HG03469 (cell line): ENCODE data around the gene SYNGAP1.

ENCODE experiments used
- ATAC-seq: cut with Tn5 transposase; IDR thresholded peaks from one replicate; pipeline ENCODE4 v1.9.1; 2021; ENCODE audit warnings: mild to moderate bottlenecking, moderate library complexity, moderate number of reproducible peaks; ENCODE audit not compliant: unreplicated experiment

Gene SYNGAP1

DNA sequence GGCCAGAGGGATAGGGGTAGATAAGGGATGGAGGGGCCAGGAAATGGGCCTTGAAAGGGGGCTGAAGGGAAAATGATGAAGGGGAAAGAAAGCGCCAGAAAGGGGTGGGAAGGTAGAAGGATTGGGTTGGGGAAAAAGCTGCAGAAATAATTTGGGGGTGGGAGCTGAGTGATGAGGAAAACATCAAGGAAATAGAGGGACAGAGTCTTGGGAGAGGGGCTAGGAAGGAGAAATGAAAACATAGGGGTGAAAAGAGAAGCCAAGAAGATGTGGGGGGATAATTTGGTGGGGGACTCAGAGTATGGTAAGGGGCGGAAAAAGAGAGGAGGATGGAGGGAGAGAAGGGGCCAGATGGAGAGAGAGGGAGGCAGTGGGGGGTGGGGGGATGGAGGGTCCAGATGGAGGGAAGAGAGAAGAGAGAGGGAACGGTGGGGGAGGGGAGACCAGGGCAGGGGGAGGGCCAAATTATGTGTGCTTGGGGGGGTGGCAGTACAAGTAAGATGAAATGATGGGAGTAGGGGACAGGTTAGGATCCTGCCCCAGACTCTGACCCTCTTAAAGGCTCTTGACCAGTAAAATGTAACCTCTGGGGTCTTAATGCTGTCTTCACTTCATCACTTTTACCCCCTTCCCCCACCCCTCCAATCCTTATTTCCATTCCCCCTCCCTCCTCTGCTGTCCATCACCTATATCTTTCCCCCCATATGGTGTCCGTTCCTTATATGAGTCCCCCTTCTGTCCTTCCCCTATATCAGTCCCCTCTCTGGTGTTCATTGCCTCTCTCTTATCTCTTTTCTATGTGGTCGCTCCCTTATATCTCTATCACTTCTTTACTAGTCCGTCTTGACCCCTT is 852 bp downstream of the SYNGAP1 start:
- ATAC-seq = no peak

DNA sequence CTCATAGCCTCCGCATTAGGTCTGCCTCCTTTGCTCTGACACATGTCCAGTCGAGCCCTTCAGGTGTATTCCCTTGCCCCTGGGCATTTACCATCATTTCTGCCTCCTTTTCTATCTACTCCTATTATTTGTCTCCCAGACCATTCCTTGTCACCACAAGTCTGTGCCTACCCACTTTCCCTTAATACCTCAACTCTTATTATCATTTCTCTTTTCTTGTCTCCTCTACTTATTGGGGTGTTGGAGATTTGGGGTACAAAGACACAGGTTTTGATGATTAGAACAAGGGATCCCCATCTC is 1.4 kb downstream of the SYNGAP1 start:
- ATAC-seq = no peak

DNA sequence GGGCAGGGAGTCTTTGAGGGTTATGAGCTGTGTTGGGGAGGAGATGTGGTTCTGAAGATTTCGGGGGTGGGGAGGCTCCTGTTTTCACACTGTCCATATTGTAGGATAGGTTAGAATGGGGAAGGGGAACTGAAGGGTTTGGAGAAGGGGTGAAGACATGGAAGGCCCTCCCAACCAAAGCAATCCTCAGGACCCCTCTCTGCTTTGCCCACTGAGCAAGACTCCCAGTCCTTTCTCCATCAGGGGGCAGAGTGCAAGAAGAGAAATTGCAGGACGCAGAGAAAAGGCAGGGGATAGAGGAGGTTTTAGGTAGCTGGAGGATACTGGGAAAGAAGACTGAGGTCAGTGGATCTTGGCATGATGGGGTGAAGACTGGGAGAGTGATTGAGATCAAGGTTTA is 3.9 kb downstream of the SYNGAP1 start:
- ATAC-seq = no peak

DNA sequence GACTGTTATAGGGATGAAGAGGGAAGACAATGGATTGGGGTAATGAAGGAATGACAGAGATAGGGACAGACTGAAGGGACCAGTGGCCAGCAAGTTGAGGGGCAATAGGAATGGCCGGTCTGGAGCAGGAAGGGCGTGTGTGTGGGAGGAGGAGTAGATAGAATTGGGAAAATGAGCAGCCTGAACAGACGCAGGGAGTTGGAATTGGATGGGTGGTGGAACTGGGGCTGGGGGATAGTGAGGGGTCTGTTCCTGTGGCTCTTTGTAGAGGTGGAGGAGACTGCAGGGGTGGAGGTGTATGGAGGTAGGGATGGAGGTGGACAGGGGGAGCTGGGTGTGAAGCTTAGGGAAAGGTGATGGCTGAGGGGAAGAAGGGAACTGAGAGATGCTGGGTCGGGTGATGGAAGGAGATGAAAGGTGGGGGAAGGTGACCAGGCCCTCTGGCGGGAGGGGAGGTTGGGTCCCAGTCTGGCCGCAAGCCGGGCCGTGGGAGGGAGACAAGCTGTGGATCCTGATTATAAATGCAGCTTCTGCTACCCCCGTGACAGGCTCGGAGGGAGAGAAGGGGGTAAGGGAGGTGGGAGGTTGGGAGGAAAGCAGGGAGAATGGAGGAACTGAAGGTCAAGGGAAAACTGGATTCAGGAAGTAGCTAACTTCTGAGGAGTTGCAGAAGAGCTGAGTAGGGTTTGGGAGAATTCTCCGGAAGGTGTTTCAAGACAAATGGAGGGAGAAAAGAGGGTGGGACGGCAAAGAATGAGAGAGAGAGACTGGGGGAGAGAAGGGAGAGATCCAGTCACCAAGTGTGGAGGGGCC is 5.2 kb downstream of the SYNGAP1 start:
- no peak for ATAC-seq

DNA sequence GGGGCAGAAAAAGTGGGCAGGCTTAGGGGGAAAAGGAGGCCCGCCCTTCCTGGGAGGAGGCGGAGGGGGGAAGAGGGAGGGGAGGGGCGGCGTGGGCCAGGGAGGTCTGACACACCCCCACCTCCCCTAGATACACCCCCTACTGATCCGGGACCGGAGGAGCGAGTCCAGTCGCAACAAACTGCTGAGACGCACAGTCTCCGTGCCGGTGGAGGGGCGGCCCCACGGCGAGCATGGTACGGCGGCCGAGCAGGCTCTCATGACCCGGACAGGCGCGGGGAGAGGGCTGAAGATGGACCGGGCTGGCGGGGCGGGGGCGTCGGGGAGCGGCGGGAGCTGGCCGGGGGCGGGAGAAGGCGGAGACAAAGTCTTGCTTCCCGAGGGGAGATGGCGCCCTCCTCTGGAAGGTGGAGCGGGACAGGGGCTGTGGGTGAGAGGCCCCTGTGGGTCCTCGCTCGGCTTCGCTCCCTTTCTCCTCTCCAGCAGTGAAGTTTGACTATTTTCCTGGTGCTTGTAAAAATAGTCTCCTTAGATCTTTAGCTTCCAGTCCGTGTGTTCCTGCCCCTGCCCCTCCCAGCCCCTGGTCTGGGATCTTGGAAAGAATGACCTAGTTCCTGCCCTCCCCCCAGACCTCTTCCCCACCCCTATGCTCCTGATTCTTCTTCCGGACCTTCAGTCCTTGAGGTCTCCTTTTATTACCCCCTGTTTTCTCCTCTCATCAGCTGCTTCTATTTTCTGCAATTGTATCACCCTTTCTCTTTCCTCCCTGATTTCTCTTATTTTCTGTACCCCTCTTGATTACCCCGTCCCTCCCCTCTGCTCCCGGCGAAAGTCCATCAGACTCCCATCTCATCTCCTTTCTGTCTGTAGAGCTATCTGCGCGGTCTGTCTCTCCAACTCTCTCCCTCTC is 6.1 kb downstream of the SYNGAP1 start:
- ATAC-seq = no peak

DNA sequence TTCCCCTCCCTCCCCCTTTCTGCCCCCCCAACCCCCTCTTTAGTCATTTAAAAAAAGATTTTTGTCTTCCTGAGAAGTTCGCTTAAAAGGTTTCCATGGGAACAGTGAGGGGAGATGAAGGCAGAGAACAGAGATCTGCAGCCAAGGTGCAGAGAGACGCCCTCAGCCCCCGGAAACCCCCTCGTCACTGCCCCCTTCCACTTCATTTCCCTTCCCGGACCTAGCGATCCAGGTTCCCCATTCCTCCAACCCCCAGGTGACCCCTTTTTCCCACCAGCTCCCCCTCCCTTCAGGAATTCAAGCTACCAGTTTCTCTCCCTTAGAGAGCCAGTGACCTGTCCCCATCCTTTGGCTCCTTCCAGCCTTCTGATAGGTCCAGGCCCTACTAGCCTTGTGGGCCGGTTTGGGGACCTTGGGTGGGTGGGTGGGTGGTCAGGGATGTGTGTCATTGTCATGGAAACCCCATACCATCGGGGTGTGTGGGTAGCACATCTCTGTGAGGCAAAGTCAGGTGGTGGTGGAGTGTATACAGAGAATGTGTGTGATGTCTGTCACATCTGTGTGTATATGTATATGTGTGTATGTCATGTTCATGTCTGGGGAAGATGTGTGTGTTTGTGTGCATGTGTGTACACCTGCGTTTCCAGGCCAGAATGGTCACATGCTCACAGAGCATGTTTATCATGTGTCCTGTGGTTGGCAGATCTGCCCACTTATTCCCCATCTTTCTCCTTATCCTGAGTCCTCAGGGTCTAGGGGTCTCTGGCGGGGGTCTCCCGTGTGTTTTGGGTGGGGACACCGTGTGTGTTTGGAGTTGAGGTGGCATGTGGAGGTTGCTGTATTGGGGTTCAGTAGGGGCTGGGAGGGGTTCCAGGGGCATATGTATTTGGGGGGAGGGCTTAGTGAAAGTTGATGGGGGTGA is 7.0 kb downstream of the SYNGAP1 start:
- ATAC-seq = no peak

DNA sequence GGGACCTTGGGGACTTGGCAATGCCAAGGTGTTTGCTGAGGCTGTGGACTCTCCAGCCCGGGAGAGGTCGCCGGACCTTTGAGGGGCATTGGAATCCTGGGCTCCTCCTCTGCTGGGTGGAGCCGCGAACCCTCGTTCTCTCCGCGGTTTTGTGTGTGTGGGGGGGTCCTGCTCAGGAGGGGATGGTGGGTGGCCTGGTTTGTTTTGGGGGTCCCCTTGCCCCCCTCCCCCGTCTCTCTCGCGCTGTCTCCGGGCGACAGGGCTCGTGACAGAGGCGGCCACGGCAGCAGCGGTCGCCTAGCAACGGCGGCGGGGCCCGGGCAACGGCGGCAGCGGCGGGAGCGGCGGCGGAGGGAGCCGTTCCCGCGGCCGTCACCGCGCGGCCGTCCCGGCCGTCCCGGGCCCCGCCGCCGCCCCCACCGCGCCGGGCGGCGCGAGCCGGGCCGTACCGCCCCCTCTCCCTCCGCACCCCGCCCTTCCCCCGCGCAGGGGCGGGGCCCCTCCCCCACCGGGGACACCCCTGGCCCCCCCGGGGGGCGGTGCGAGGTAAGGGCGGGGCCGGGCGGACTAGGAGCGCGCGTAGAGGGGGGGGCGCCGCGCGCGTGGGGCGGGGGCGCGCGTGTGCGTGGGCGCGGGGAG is 7.8 kb downstream of the SYNGAP1 start:
- no peak for ATAC-seq

DNA sequence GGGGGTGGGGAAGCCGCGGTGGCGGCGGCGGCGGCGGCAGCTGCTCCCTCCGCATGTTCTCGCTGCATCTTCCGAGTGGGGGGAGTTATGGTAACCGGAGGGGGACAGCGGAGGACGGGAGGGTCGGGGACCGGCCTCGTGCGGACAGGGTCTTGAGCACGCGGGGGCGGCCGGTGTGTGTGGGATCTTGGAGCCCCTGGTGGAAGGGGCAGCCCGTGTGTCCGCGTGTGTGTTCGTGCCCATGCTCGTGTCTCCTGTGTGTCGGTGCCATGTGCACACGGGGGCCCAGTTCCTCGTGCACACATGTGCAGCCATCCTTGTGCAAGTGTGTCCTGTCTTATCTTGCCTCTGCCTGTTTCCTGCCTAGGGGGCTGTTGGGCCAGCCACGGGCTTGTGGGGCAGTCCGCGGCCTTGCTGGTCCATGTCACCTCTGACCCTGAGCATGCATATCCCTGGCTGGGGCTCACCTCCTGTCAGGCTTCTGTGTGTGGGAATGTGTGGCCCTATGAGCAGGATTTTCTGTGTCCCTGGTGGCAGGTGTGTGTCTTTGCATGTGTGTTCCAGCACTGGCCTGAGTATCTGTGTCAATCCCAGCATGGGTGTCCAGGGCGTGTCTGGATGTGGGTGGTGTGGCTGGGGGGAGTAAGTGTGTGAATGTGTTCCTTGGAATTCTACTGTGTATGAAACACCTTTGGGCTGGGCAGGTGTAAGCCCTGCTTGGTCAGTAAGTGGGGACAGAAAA is 8.5 kb downstream of the SYNGAP1 start:
- ATAC-seq = no peak

DNA sequence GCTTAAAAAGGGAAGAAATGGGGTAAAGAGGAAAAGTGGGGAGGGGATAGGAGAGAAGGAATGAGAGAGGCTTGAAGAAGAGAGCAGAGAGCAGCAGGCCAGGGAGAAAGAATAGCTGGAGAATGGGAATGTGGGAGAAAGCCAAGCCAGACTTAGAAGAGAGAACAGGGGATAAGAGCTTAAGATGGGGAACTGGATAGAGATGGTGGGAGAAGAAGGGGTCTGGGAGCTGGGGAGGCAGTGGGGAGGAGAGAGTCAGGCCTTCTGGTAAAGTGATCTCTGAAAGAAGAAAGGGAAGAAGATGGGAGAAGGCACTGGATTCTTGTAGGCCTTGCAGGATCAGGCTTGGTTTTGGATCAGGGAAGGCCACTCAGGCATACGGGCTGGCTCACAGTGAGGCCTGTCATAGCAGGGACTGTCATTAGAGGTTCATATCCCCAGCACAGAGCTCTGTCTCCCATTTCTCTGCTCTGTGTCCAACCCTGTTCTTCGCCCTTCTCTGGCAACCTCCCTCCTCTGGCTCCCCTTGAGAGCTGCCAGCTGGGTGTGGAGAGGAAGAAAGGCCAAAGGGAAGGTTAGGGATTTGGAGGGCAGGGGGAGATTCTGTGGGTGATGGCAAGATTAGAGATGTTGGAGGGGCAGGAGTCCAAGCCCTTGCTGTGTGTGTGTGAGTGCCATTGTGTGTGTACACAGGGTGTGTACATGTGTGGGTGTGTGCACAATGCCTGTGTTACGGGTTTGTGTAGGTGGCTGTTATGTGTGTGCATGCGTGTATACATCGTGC is 9.3 kb downstream of the SYNGAP1 start:
- ATAC-seq = no peak

DNA sequence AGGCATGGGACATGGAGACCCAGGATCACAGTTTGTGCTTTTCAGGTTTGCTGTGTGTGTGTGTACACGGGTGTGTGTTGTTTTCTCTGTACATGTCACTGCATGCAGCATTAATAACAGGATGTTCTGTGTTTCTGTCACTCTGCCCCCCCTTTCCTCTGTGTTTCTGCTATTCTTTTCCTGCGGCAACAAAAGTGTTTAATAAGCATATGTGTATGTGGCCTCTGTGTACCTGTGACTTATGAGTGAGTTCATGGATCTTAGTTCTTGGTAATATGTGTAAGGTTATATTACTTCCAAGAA is 9.8 kb downstream of the SYNGAP1 start:
- ATAC-seq = no peak

DNA sequence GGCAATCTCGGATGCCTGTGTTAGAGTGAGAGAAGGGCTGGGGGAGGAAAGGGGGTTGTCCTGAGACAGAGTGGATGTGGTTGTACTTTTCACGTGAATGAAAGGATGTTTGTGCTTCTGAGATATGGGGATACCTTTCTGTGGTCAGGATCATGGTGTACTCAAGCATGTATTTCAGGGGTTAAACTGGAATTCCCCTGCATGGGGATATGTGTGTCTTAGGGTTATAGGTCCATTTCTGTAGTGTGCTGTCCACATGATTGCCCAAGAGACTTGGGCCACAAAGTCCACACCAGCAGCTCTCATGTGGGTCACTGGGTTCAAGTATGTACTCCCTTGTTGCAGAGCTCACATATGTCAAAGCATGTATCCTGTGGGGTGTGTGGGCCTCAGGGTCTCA is 10.5 kb downstream of the SYNGAP1 start:
- ATAC-seq = no peak

DNA sequence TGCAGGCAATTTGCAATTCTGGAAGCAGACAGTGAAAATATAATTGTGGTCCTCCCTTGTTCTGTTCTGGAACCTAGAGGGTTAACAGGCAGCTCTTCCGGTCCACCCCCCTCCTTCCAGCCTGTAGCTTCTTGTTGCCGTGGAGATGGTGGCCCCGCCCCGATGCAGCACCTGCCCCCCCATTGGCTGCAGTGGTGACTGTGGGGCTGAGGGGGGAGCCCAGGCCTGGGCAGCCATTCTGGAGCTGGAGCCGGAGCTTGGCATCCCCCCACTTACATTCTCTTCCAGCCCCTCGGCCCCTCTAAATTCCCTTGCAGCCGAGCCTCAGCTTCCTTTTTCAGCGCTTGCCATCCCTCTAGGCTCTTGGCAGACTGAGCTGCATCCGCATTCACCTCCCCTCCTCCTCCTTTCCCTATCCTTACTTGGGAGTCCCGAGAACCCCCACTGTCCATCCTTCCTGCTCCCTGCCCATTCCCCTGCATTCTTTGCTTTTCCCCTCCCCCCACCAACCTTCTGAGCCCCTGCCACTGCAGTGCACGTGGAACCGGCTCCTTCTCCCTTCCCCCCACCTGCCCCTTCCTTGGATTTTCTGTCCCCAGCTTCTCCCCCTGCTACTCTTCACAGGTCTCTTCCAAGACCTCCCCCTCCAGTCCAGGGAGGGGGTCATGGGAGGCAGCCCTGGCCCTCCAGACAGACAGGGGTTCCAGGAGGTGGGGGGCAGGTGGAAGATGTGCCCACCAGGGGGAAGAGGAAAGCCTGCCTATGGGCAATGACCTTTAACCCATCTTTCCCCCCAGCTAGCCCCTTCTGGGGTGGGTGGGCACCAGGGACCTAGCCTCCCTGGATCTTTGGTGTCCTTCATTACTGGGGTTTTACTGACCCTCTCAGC is 11.4 kb downstream of the SYNGAP1 start:
- no peak for ATAC-seq

DNA sequence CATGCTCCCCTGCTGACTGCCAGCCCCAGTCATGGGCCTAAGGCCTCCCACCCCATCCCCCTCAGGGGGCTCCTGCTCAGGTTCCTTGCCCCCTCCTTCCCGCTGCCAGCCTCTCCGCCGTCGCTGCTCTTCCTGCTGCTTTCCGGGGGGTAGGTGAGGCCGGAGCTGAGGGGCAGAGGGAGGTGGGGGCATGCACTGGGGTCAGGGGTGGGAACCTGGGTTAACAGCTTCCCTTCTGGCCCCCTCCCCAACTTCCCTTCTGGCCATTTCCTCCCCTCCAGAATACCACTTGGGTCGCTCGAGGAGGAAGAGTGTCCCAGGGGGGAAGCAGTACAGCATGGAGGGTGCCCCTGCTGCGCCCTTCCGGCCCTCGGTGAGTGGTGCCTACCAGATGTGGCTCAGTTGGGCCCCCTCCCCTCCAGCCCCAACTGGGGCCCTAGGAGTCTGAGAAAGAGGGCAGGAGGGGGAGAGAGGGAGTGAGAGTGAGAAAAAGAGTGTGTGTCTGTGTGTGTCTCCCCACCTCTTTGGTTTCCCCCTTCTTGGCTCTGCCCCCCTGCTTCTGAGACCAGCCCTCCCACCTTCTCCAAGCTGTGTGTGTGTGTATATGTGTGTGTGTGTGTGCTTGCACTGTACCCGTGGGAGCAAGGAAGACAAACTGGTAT is 12.1 kb downstream of the SYNGAP1 start:
- ATAC-seq = no peak

DNA sequence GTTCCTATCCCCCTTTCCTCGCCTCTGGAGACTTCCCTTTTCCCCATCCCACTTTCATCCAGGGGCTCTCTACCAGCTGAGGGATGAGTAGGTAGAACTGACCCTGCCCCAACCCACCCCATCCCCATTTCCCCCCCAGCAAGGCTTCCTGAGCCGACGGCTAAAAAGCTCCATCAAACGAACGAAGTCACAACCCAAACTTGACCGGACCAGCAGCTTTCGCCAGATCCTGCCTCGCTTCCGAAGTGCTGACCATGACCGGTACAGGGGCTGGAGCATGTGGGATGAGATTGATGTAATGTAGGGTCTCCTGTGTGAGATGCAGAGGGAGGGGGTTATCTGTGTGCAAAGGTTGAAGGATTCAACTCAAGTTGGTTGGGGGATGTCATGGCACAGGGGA is 12.7 kb downstream of the SYNGAP1 start:
- ATAC-seq = no peak

DNA sequence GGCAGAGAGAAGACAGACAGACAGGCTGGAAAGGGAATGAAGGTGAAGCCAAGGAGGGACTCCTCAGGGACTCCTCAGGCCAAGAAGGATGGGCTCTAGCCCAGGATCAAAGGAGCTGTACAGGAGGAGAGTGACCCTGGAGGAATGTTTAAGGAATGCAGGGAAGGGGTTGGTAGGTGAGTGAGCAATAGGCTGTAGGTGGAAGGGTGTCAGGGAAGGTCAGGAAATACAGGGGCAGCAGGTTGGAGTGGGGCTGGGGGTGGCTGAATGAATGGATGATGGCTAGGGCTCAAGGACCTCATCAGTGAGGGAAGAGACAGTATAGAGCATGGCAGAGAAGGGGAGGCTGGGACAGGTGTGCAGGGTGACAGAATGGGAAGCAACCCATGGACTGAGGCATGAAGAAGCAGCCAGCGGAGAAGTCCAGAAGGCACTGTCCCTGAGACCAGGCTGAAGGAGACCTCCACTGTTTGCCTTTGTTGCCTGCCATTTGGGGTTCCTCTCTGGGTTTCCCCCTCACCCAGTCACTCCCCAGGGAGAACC is 13.2 kb downstream of the SYNGAP1 start:
- ATAC-seq = no peak

DNA sequence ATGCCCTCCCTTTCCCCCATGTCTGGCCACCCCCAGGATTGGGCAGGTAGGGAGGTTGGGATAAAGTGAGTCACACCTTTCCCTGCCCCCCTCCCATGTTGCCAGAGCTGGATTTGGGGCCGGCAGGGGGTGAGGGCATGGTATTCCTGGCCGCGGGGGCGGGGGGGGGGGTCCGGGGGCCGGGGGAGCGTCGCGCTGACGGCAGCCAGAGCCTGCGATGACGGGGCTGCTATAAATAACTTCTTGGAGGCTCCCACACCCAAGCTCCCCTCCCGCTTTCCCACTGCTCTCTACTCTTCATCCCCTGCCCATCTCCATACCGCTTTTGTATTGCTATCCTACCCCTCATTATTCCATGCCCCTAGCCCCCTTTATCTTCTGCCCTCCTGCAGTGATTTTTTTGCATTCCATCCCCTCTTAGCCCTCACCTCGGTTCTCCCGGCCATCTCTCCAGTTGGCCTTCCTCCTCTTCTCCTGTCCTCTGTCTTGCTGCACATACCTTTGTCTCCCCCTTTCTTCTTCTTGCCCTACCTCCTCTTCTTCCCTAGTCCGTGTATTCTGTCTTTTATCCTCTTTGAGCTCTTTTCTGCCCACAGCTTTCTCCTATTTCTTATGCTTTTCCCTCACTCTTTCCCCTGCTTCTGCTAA is 13.8 kb downstream of the SYNGAP1 start:
- no peak for ATAC-seq
